Heart left ventricle (tissue), 13 donors: Measurements from ENCODE around the gene INSRR.

Source experiments
- CTCF ChIP-seq, 12 donors: fragments of 200-600 bp; sonication (generic) in 4 of 12; IDR thresholded peaks; one replicate each; pipeline versions ENCODE4 v1.5.0 to v1.8.0; 2018 to 2022; ENCODE audit warnings: antibody characterized with exemption in 12 of 12, mild to moderate bottlenecking in 5 of 12
- POLR2A ChIP-seq, 2 donors: fragments of 450-650 bp; IDR thresholded peaks; one replicate each; pipeline ENCODE4 v1.6.1; 2017; ENCODE audit warnings: antibody characterized with exemption in 2 of 2, mild to moderate bottlenecking in 2 of 2, moderate library complexity in 2 of 2
- donor health status: ischemic (EF 13 %, LVEDD 7.1; RV severe dilation, severe dysfunction).
- donor health status: DM: no; HTN: yes; CAD: no.
- donor health status: DM: no; HTN: no; CAD: no.
- donor health status: ischemic (EF 25% LVEDD 6.9; RV normal size, moderate dysfunction).
- donor health status: ischemic (EF 25% LVEDD 5.7; RV mildly dilated, moderate dysfunction).
- donor health status: ischemic (EF 35%, LVEDD 5.7; RV mildly dilated, moderate dysfunction).
- donor health status: nonischemic (EF 11% LVEDD 7.7; RV severe dilation, severe dysfunction).
- donor health status: DM: yes; HTN: yes; CAD: no.
- donor health status: PGD.
- donor health status: ischemic (EF 29% LVEDD 5.4; RV normal size, mild dysfunction).
- donor health status: nonischemic (EF 23%, LVEDD 6.1; RV moderate dilation, normal function).

DNA sequence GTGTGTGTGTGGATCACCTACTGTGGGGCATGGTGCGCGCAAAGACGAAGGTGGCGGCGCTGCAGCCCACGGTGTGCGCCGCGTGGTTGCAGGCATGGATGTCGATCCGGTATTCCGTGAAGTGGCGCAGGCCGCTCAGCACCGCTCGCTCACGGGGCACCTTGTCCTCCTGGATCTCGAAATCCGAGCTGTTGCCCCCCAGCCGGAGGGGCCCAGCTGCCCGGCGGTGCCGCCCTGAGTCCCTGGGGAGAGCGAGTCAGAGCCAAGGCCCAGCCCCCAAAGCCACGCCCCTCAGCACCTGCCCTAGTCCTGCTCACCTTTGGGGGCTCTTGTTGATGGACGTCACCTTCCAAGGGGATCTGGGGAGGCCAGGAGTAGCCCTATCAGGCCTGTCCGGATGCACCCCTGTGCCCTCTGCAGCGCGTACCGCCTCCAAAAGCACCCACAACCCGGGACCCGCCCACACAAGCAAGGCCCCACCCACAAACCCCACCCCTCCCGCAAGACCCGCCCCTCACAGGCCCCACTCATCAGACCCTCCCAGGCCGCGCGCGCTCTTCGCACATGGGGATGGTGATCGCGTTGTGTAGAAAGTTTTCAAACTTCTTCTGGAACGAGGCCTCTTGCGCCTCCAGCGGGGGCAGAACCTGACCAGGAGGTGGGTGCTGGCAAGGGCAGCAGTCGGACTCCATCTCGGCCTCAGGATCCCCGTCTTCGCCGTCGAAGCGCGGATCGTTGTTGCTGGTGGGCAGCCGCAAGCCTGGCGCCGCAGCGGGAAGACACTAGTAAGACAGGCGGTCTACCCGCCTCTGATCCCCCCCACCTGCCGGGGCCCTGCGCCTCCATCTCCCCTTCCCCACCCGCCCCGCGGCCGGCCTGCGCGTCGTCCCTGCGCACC lies 13.6 kb downstream of the INSRR start:
- TF ChIP-seq CTCF (IDR thresholded peaks at IDR 0.05), result no peak
- no peak for TF ChIP-seq POLR2A (IDR thresholded peaks at IDR 0.05)
